Skin of body (tissue), 2 donors: ENCODE measurements around the gene ASTN1. TPM values are rescaled to one million over a fixed set of nuclear protein-coding genes. Genes with fewer than 3 reads are reported as not detected.

Source experiments
- DNase-seq: peaks from one replicate; lab custom pipeline; 2025; lab: John Stamatoyannopoulos, UW
- total RNA-seq: library from RNA; depleted of rRNA; stranded (reverse); fragments of >200 nt; gene quantifications from one replicate; pipeline ENCODE4 v1.2.3, GENCODE V29; 2014

Gene ASTN1
- total RNA-seq, 1 donor from 2014 or later: 2.4 TPM

DNA sequence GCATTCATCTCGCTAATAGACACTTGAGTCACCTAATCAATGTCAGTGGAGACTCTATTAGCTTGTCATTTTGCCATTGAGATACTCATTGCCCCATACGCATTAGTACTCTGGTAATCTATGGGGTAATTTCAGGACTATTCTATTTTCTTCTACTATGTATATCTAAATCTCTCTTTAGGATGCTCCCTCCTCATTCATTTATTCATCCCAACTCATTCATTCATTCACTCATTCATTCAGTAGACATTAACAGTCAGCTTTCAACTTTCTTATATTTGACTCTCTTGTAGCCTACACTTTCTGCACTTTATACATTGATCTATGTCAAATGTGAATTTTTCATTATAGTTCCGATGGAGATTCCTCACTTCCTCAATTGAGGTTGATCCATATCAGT is 170.9 kb downstream of the ASTN1 start:
- DNase-seq: no peak

GRCh38 chr1:176989754-176990153 is 174.8 kb downstream of the ASTN1 start:
- no peak for DNase-seq

GRCh38 chr1:176989023-176989422 is 175.5 kb downstream of the ASTN1 start:
- DNase-seq: no peak

- DNase-seq: peak; percentile 19
Observed at GRCh38 chr1:176987016-176987415, 177.5 kb downstream of the ASTN1 start.

- no peak for DNase-seq
Observed at GRCh38 chr1:176983731-176984130, 180.8 kb downstream of the ASTN1 start.

- DNase-seq: no peak
Observed at GRCh38 chr1:176976771-176977170, 187.7 kb downstream of the ASTN1 start.

- DNase-seq: no peak
Observed at GRCh38 chr1:176976225-176976624, 188.3 kb downstream of the ASTN1 start.

DNA sequence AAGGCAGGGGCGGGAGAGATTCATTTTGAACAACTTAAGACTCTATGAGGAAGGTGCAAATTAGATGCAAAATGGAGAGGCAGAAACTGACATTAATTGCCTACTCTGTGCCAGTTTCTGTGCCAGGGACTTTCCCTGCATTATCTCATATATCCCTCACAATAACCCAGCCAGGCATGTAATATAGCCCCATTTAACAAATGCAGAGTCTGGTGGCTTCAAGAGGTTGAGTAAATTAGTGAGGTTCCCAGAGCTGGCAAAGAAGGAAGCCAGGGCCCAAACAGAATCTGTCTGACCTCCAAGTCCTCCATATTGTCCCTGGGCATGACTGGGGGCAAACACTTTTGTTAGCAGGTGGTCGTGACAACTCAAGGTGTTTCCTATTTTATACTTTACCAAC is 199.8 kb downstream of the ASTN1 start:
- no peak for DNase-seq

GRCh38 chr1:176963181-176963580 is 201.3 kb downstream of the ASTN1 start:
- no peak for DNase-seq

DNA sequence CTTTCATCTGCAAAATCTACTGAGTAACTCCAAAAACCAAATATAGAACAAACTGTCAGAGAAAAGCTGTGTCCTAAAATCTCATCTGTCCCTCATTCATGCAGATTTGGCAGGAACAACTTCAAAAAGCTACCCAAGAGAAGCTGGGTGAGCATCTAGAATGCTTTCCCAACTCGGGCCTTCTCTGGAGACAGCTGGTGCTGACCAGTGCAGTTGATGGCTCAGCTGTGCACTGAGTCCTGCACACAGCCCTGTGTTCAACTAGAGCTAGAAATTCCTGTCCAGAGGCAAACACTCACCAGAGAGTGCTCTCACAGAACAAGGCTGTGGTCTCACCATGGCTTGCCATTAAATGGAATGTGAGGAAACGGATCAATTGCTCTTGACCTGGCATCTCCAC is 202.8 kb downstream of the ASTN1 start:
- DNase-seq: no peak

- DNase-seq: no peak
Observed at GRCh38 chr1:176959191-176959820, 205.2 kb downstream of the ASTN1 start.

DNA sequence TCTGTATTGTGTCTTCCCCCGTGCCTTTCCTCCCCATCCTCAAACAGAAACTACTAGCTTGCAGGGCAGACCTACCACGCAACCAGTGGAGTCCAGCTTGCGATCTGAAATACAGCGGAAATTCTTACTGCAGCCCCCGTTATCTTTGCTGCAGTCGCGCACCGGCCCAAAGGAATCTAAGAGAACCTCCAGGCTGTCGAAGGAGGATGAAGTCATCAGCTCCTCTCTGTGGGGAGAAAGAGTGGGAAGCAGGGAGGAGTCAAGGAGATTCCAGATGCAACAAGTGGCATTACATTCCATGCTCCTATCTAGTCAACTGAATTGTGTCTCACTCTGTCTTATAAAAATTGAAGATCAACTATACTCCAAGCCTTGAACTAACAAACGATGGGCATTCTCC is 206.9 kb downstream of the ASTN1 start:
- DNase-seq: no peak

- DNase-seq: no peak
Observed at GRCh38 chr1:176954242-176954641, 210.3 kb downstream of the ASTN1 start.

DNA sequence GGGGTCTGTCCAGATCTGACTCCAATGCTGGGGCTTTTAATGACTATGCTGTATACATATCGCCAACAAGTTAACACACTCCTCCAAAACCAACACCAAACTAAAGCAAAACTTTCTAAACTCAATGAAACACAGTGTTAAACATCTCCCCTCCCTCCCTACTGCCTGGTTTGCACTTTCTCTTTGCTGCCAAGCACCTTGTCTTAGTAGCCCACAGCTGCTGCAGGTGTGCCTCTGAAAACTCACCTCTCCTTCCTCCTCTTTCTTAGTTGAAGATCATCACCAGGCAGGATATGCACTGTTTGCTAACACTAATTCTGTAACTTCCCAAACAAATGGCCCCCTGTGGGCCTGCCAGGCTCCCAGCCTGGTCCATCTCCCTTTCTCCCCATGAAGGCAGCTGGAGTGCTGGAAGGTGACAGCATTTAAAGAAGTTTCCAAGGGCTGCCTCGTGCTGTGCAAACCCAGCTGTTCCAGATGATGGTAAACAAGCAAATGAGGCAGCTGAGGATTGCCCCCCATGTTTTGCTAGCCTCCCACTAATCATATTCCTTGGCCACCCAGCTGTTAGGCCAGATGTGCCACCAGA is 213.7 kb downstream of the ASTN1 start:
- no peak for DNase-seq

DNA sequence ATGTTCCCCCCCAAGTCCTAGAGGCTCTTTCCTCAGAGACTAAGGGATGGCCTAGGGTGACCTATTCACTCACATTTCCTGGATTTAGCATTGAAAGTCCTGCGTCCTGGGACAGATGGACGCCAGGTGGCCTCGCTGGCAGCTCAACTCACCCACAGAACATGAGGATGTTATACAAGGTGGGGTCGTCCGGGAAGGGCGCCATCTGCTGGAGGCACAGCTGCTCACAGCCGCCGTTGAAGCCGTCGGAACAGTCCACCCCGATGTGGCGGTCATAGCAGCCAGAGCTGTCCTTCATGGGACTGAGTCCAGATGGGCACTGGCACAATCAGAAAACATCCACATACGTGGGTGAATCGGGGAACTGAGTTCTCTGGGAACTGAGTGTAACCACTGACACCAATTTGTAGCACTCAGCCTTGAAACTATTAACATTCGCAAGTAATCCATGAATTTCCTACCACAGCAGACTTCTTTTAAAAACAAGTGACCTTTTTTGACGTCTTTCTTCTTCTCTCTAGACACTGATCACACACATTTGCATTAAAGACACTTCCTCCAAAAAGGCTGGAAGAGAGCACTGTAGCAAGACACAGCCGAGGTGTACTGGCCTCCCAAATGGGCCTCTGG is 215.4 kb downstream of the ASTN1 start:
- no peak for DNase-seq

DNA sequence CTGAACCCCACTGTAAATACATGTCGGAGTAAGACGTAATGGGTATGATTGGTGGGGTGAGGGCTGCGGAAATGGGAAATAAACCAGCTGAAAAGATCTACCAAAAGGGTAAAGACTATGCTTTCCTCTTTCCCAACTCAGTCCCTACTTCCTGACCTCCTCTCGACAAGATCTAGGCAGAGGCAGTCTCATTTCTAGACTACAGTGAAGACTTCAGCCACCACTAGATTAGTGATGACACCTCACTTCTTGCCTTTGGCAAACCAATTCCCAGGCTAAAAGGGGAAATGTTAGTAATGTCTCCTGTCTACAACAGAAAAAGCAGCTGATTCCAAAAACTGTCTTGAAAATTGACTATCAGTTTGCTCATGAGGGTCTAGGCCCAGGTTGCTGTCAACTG is 219.9 kb downstream of the ASTN1 start:
- no peak for DNase-seq

DNA sequence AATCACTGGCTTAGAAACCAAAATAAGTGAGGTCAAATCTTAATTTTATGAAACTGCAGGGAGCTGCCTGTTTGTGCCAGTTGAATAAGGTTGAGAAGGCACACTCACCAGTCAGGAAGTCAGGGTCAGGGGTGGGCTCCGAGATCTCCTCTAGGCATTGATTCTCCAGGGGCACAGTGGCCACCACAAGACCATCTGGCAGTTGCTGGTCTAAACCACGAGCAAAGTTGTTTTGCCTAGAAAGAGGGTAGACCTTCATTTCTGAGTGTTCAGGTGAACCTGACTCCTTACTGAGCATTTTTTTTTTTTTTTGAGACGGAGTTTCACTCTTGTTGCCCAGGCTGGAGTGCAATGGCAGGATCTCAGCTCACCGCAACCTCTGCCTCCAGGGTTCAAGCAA is 220.7 kb downstream of the ASTN1 start:
- no peak for DNase-seq

- DNase-seq: no peak
Observed at GRCh38 chr1:176942346-176942745, 222.2 kb downstream of the ASTN1 start.

DNA sequence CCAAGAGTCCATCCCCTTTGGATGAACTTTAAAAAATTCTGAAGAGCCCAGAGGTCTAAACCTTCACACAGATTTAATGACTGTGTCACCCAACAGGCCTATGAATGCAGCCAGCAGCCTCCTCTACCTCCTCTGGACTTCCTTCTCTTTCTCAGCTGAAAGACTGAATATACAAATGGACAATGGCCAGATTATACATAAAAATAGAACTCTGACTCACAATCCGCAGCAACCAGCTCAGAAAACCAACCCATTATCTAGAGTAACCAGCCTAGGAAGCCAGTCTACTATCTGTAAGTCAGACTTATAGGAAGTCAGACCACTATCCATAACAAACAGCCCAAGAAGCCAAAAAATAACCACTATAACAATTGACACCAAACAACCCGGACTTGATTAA is 224.5 kb downstream of the ASTN1 start:
- no peak for DNase-seq

GRCh38 chr1:176938375-176938774 is 226.1 kb downstream of the ASTN1 start:
- no peak for DNase-seq

DNA sequence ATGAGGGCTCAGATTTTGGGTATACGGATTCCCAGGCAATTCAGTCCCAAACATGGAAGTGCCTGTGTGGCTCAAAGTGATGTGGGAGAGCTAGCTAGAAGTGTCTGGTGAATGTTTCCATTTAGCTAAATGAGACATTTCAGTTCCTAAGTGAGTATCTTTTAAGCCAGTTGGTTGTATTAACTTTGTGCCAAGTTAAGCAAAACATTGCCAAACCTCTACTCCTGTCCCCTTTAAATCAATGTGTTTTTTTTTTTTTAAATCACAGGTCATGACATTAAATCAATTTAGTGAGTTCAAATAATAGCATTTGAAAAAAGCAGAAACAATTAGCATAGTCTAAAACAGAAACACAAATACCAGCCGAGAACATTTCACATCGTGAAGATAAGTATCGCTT is 230.1 kb downstream of the ASTN1 start:
- no peak for DNase-seq

DNA sequence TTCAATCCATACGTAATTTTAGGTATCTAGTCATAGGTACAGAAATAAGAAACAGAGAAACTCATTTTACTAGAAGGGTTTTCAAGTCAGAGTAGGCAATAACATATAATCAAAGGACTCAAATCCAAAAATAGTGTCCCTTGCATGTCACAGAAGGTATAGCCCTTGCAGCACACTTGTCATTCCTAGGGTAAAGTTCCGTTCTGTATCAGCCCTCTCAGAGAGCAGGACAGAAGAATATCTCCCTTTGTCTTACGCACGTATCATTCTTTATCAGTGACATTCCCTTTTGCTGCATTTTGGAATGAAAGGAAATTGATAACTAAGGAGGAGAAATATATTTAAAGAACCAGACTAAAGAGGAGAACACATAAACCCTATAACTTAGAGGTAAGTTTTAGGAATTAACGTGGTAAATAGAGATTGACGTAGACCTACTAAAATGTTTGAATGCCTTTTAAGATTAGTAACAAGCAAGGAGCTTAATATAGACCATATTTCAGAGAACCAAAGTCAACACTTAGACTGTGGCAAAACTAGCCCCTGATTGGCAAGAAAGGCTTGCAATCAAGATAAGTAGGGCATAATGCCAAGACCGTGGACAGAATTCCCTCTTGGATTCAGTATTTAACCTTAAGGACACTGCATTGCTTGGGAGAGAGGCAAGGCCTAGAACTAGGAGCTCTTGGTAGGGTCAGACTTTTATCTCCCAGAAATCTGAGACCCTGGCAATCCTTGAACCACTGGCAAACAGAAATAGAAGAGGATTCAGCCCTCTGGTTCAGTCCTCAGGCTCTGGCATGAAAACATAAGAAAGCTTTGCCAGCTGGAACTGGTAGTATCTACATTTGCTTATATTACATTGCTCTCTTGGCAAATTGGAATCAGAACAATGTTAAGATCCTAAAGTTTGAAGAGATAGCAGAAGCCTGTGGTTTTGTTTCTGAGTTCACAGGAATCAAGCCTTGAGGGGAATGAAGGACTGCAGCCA is 232.1 kb downstream of the ASTN1 start:
- DNase-seq: no peak
